CD4-positive, alpha-beta T cell treated with Interleukin-12 subunit alpha and Interleukin-12 subunit beta, for 1 hour (primary cell): ENCODE data around the gene SLITRK5.
A peak's percentile ranks its signal among the peaks of the same experiment; 100 is the strongest.

Experiments used
- DNase-seq: peaks from one replicate; pipeline ENCODE4 v3.0.0-alpha.2; 2020

SLITRK5 gene

GRCh38 chr13:87671031-87671752 lies at the start of gene SLITRK5:
SLITRK5 (plus strand) TSS chr13:87671371; CDS start chr13:87675389, 4,018 bp downstream.
- peak; percentile 37 for DNase-seq

- DNase-seq: no peak
Measured at GRCh38 chr13:87622971-87623370, 48.2 kb upstream of the SLITRK5 start.

- no peak for DNase-seq
Measured at GRCh38 chr13:87656306-87656705, 14.9 kb upstream of the SLITRK5 start.

GRCh38 chr13:87661471-87661870 lies 9.7 kb upstream of the SLITRK5 start:
- no peak for DNase-seq

- no peak for DNase-seq
Measured at GRCh38 chr13:87666831-87667230, 4.3 kb upstream of the SLITRK5 start.

GRCh38 chr13:87667686-87668085 lies 3.5 kb upstream of the SLITRK5 start:
- DNase-seq: no peak

GRCh38 chr13:87669379-87669978 lies 1.7 kb upstream of the SLITRK5 start:
- DNase-seq: no peak

- DNase-seq: no peak
Measured at GRCh38 chr13:87671753-87672605, 808 bp downstream of the SLITRK5 start.

- DNase-seq: no peak
Measured at GRCh38 chr13:87674247-87674738, 3.1 kb downstream of the SLITRK5 start.

GRCh38 chr13:87675851-87676250 lies 4.7 kb downstream of the SLITRK5 start:
- no peak for DNase-seq

- DNase-seq: no peak
Measured at GRCh38 chr13:87676254-87677042, 5.3 kb downstream of the SLITRK5 start.

GRCh38 chr13:87677043-87677495 lies 5.9 kb downstream of the SLITRK5 start:
- DNase-seq: no peak

GRCh38 chr13:87677496-87678371 lies 6.6 kb downstream of the SLITRK5 start:
- no peak for DNase-seq

- DNase-seq: no peak
Measured at GRCh38 chr13:87678372-87678752, 7.2 kb downstream of the SLITRK5 start.

GRCh38 chr13:87680298-87680697 lies 9.1 kb downstream of the SLITRK5 start:
- no peak for DNase-seq

GRCh38 chr13:87684850-87685742 lies 13.9 kb downstream of the SLITRK5 start:
- DNase-seq: no peak

- no peak for DNase-seq
Measured at GRCh38 chr13:87696458-87696857, 25.3 kb downstream of the SLITRK5 start.

GRCh38 chr13:87698268-87698667 lies 27.1 kb downstream of the SLITRK5 start:
- no peak for DNase-seq

- no peak for DNase-seq
Measured at GRCh38 chr13:87709947-87710346, 38.8 kb downstream of the SLITRK5 start.

GRCh38 chr13:87712012-87712411 lies 40.8 kb downstream of the SLITRK5 start:
- DNase-seq: no peak
